WERI-Rb-1 (cell line): ENCODE results near the gene DSTN.
A peak's percentile ranks its signal among the peaks of the same experiment; 100 is the strongest.

Experiments used
- DNase-seq: peaks from one replicate; pipeline ENCODE4 v3.0.0-alpha.2; 2020
- H3K27ac ChIP-seq: fragments of 250-450 bp; sonication (Bioruptor Pico); 2 replicates; pipeline ENCODE4 v1.5.1; 2020; ENCODE audit warnings: mild to moderate bottlenecking, moderate library complexity
- H3K27me3 ChIP-seq: fragments of 250-450 bp; sonication (Bioruptor Pico); 2 replicates; pipeline ENCODE4 v1.5.1; 2021; ENCODE audit warnings: mild to moderate bottlenecking, low read depth, moderate library complexity; ENCODE audit not compliant: insufficient read depth, severe bottlenecking
- H3K36me3 ChIP-seq: fragments of 250-450 bp; sonication (Bioruptor Pico); 2 replicates; pipeline ENCODE4 v1.5.1; 2020; ENCODE audit warnings: mild to moderate bottlenecking, moderate library complexity
- H3K4me3 ChIP-seq: 2 replicates; pipeline ENCODE4 v1.5.1; 2011; ENCODE audit warnings: low read depth, mild to moderate bottlenecking, control low read depth, low read length
- H3K9me3 ChIP-seq: fragments of 250-450 bp; sonication (Bioruptor Pico); 2 replicates; pipeline ENCODE4 v1.5.1; 2021; ENCODE audit warnings: mild to moderate bottlenecking, moderate library complexity; ENCODE audit not compliant: severe bottlenecking
- CTCF ChIP-seq: IDR thresholded peaks from 2 replicates; pipeline ENCODE4 v1.5.1; 2011; ENCODE audit warnings: low read depth, mild to moderate bottlenecking, control low read depth, inconsistent platforms, low read length

DSTN gene

GRCh38 chr20:17533396-17533795 lies 36.5 kb upstream of the DSTN start:
- H3K4me3 ChIP-seq = no peak overlapping the region
- DNase-seq = peak; percentile 68
- no peaks in the 10 kb centered on the region for H3K27me3 ChIP-seq
- TF ChIP-seq CTCF = no peak
- H3K27ac ChIP-seq = peak overlapping the region; percentile 15; the same call in 1 of the 2 replicates
- H3K9me3 ChIP-seq = no peaks in the 10 kb centered on the region
- no peaks in the 10 kb centered on the region for H3K36me3 ChIP-seq

GRCh38 chr20:17534077-17534476 lies 35.8 kb upstream of the DSTN start:
- Histone ChIP-seq H3K9me3 (no peaks in the 10 kb centered on the region), H3K27ac (no peak overlapping the region), H3K27me3 (no peaks in the 10 kb centered on the region), H3K4me3 (no peak overlapping the region), H3K36me3 (no peaks in the 10 kb centered on the region)
- no peak for TF ChIP-seq CTCF
- DNase-seq = no peak

GRCh38 chr20:17536944-17537444 lies 32.9 kb upstream of the DSTN start:
- H3K27ac ChIP-seq = no peak overlapping the region
- H3K4me3 ChIP-seq = no peak overlapping the region
- peak; percentile 80 for DNase-seq
- H3K27me3 ChIP-seq = no peaks in the 10 kb centered on the region
- H3K9me3 ChIP-seq = no peaks in the 10 kb centered on the region
- peak; percentile 87 for TF ChIP-seq CTCF
- no peaks in the 10 kb centered on the region for H3K36me3 ChIP-seq

- no peak for TF ChIP-seq CTCF
- Histone ChIP-seq H3K27ac (no peak overlapping the region), H3K9me3 (no peaks in the 10 kb centered on the region), H3K27me3 (no peaks in the 10 kb centered on the region), H3K4me3 (no peak overlapping the region), H3K36me3 (no peaks in the 10 kb centered on the region)
- DNase-seq = no peak
These were observed 31.9 kb upstream of the DSTN start for GRCh38 chr20:17537959-17538358.

GRCh38 chr20:17538517-17539170 lies 31.2 kb upstream of the DSTN start:
- H3K27me3 ChIP-seq = no peaks in the 10 kb centered on the region
- no peaks in the 10 kb centered on the region for H3K36me3 ChIP-seq
- no peak for TF ChIP-seq CTCF
- H3K27ac ChIP-seq = no peak overlapping the region
- H3K9me3 ChIP-seq = no peaks in the 10 kb centered on the region
- no peak overlapping the region for H3K4me3 ChIP-seq
- no peak for DNase-seq

GRCh38 chr20:17541596-17541995 lies 28.3 kb upstream of the DSTN start:
- no peaks in the 10 kb centered on the region for H3K9me3 ChIP-seq
- no peak for DNase-seq
- no peaks in the 10 kb centered on the region for H3K27me3 ChIP-seq
- no peaks in the 10 kb centered on the region for H3K36me3 ChIP-seq
- H3K4me3 ChIP-seq = no peak overlapping the region
- H3K27ac ChIP-seq = no peak overlapping the region
- TF ChIP-seq CTCF = no peak
